K562 (cell line): Measurements from ENCODE around the gene RERE. TPM values are rescaled to one million over a fixed set of nuclear protein-coding genes. Genes with fewer than 3 reads are reported as not detected.

Experiments
- CREBBP ChIP-seq: IDR thresholded peaks from one replicate; pipeline ENCODE4 v1.6.1; 2012; ENCODE audit warnings: low read depth, mild to moderate bottlenecking, control low read depth, inconsistent platforms, low read length
- E2F3 ChIP-seq: fragments of 250-450 bp; sonication (Bioruptor Pico); IDR thresholded peaks from 2 replicates; pipeline ENCODE4 v1.4.0; 2020; ENCODE audit warnings: mild to moderate bottlenecking
- MAFF ChIP-seq: IDR thresholded peaks from 2 replicates; pipeline ENCODE4 v1.6.1; 2012; ENCODE audit warnings: low read length, improper control_type of control experiment
- ZNF263 ChIP-seq: sonication (generic); formaldehyde crosslinking; IDR thresholded peaks from 2 replicates; pipeline ENCODE4 v1.8.0; 2022; ENCODE audit warnings: mild to moderate bottlenecking, missing genetic modification reagents, borderline replicate concordance
- polyA plus RNA-seq, 8 experiments: library from polyadenylated mRNA; depleted of rRNA in 4 of 8; stranded (reverse) in 5 of 8; unstranded in 3 of 8; fragments of >200 nt; fragmentation: Nextera tagmentation in 2 of 8; fragmentation: Illumina TruSeq in 1 of 8; extraction: Ambion mirVana in 2 of 8; extraction: Trizol in 1 of 8; gene quantifications; 2 replicates each; pipeline versions ENCODE4 v1.2.1 to v1.2.3, GENCODE V29; 2011 to 2014; ENCODE audit warnings: inconsistent platforms in 1 of 8, missing spikeins in 1 of 8
- total RNA-seq, 7 experiments: library from RNA; depleted of rRNA in 6 of 7; stranded (reverse); fragments of >200 nt in 6 of 7; fragmentation: Illumina TruSeq in 2 of 7; extraction: Trizol in 2 of 7; gene quantifications; 2 replicates each; pipeline versions ENCODE4 v1.2.1 to v1.2.3, GENCODE V29; 2011 to 2021; ENCODE audit warnings: low replicate concordance in 1 of 7
- TF ChIP-seq, protein P1 (sequence below): fragments of 250-450 bp; sonication (Bioruptor Pico); IDR thresholded peaks from 2 replicates; pipeline ENCODE4 v1.4.0; 2020; ENCODE audit warnings: mild to moderate bottlenecking, moderate library complexity
- TF ChIP-seq, protein P2 (sequence below): fragments of 200-800 bp; sonication (Bioruptor generic); IDR thresholded peaks from 2 replicates; pipeline ENCODE4 v1.6.1; 2017; ENCODE audit warnings: missing genetic modification characterization, missing compliant biosample characterization
- TF ChIP-seq, protein P3 (sequence below), 2 experiments: fragments of 450-650 bp in 1 of 2; sonication (generic) in 1 of 2; formaldehyde crosslinking in 1 of 2; IDR thresholded peaks; 2 replicates each; pipeline versions ENCODE4 v1.7.1 to v1.9.0; 2016 to 2022; ENCODE audit warnings: inconsistent platforms in 1 of 2, mild to moderate bottlenecking in 1 of 2, missing genetic modification reagents in 1 of 2

RERE gene
- total and polyA plus RNA-seq, 9 of the 15 experiments (the other 6 are each of a cell fraction or from before 2014, with no cell fraction given), result 3.0 to 51.5 (median 13.4) TPM

DNA sequence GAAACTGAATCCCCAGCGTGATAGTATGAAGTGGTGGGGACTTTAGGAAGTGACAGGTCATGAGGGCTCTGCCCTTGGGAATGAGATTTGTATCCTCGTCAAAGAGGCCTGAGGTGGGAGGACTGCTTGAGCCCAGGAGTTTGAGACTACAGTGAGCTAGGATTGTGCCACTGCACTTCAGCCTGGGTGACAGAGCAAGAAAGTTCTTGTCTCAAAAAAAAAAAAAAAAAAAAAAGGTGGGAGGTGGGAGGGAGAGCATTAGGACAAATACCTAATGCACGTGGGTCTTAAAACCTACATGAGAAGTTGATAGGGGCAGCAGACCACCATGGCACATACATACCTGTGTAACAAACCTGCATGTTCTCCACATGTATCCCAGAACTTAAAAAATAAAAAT is 24.0 kb upstream of the RERE start (continued):
- TF ChIP-seq, protein P1, sequence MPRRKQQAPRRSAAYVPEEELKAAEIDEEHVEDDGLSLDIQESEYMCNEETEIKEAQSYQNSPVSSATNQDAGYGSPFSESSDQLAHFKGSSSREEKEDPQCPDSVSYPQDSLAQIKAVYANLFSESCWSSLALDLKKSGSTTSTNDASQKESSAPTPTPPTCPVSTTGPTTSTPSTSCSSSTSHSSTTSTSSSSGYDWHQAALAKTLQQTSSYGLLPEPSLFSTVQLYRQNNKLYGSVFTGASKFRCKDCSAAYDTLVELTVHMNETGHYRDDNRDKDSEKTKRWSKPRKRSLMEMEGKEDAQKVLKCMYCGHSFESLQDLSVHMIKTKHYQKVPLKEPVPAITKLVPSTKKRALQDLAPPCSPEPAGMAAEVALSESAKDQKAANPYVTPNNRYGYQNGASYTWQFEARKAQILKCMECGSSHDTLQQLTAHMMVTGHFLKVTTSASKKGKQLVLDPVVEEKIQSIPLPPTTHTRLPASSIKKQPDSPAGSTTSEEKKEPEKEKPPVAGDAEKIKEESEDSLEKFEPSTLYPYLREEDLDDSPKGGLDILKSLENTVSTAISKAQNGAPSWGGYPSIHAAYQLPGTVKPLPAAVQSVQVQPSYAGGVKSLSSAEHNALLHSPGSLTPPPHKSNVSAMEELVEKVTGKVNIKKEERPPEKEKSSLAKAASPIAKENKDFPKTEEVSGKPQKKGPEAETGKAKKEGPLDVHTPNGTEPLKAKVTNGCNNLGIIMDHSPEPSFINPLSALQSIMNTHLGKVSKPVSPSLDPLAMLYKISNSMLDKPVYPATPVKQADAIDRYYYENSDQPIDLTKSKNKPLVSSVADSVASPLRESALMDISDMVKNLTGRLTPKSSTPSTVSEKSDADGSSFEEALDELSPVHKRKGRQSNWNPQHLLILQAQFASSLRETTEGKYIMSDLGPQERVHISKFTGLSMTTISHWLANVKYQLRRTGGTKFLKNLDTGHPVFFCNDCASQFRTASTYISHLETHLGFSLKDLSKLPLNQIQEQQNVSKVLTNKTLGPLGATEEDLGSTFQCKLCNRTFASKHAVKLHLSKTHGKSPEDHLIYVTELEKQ, result no peak
- TF ChIP-seq CREBBP (no peak), MAFF (no peak), E2F3 (CRISPR knock-in tag) (no peak), ZNF263 (CRISPR knock-in tag) (no peak)
- TF ChIP-seq, protein P2, sequence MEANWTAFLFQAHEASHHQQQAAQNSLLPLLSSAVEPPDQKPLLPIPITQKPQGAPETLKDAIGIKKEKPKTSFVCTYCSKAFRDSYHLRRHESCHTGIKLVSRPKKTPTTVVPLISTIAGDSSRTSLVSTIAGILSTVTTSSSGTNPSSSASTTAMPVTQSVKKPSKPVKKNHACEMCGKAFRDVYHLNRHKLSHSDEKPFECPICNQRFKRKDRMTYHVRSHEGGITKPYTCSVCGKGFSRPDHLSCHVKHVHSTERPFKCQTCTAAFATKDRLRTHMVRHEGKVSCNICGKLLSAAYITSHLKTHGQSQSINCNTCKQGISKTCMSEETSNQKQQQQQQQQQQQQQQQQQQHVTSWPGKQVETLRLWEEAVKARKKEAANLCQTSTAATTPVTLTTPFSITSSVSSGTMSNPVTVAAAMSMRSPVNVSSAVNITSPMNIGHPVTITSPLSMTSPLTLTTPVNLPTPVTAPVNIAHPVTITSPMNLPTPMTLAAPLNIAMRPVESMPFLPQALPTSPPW, result no peak
- TF ChIP-seq, protein P3, sequence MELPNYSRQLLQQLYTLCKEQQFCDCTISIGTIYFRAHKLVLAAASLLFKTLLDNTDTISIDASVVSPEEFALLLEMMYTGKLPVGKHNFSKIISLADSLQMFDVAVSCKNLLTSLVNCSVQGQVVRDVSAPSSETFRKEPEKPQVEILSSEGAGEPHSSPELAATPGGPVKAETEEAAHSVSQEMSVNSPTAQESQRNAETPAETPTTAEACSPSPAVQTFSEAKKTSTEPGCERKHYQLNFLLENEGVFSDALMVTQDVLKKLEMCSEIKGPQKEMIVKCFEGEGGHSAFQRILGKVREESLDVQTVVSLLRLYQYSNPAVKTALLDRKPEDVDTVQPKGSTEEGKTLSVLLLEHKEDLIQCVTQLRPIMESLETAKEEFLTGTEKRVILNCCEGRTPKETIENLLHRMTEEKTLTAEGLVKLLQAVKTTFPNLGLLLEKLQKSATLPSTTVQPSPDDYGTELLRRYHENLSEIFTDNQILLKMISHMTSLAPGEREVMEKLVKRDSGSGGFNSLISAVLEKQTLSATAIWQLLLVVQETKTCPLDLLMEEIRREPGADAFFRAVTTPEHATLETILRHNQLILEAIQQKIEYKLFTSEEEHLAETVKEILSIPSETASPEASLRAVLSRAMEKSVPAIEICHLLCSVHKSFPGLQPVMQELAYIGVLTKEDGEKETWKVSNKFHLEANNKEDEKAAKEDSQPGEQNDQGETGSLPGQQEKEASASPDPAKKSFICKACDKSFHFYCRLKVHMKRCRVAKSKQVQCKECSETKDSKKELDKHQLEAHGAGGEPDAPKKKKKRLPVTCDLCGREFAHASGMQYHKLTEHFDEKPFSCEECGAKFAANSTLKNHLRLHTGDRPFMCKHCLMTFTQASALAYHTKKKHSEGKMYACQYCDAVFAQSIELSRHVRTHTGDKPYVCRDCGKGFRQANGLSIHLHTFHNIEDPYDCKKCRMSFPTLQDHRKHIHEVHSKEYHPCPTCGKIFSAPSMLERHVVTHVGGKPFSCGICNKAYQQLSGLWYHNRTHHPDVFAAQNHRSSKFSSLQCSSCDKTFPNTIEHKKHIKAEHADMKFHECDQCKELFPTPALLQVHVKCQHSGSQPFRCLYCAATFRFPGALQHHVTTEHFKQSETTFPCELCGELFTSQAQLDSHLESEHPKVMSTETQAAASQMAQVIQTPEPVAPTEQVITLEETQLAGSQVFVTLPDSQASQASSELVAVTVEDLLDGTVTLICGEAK (IDR thresholded peaks at IDR 0.05), result peak; percentile 72
- TF ChIP-seq, protein P3 (CRISPR knock-in tag; IDR thresholded peaks at IDR 0.05), result peak; percentile 69
